H1 (cell line): Measurements from ENCODE around the gene IGF2R. TPM values are rescaled to one million over a fixed set of nuclear protein-coding genes. Genes with fewer than 3 reads are reported as not detected.

Experiments
- CTCF ChIA-PET: fragments of 300-600 bp; sonication (Branson Sonifier 250); formaldehyde crosslinking; loops from one replicate; lab custom pipeline; 2021; ENCODE audit not compliant: partially characterized antibody; lab: Charles Lee
- POLR2A ChIA-PET: fragments of 300-600 bp; sonication (Branson Sonifier 250); formaldehyde crosslinking; loops from one replicate; lab custom pipeline; 2021; ENCODE audit warnings: inconsistent platforms; ENCODE audit not compliant: partially characterized antibody; lab: Charles Lee
- DNase-seq, 2 experiments: peaks; one replicate each; pipeline versions ENCODE4 v3.0.0 to v3.0.0-alpha.2; 2010 to 2022; ENCODE audit warnings: low spot score in 2 of 2, low read depth in 1 of 2, mixed read lengths in 1 of 2
- FAIRE-seq: peaks from 2 replicates; lab custom pipeline; 2011; peaks lifted over from hg19 to GRCh38; lab: Jason Lieb, UNC
- H2AFZ ChIP-seq: 2 replicates; pipeline ENCODE4 v1.8.1; 2012; ENCODE audit warnings: low read length, inconsistent platforms
- H2AK5ac ChIP-seq: 2 replicates; pipeline ENCODE4 v1.6.1; 2013; ENCODE audit warnings: low read depth, low read length
- H2BK120ac ChIP-seq: replicated peaks from 2 replicates; pipeline ENCODE3; 2013; ENCODE audit warnings: low read depth, low read length, inconsistent platforms
- H2BK12ac ChIP-seq: 2 replicates; pipeline ENCODE4 v1.6.1; 2013; ENCODE audit warnings: low read depth, low read length
- H2BK15ac ChIP-seq: 2 replicates; pipeline ENCODE4 v1.6.1; 2013; ENCODE audit warnings: low read length
- H2BK20ac ChIP-seq: 2 replicates; pipeline ENCODE4 v1.6.1; 2013; ENCODE audit warnings: low read length
- H2BK5ac ChIP-seq: 2 replicates; pipeline ENCODE4 v1.6.1; 2013; ENCODE audit warnings: low read depth, low read length
- H3K14ac ChIP-seq: 2 replicates; pipeline ENCODE4 v1.6.1; 2013; ENCODE audit warnings: inconsistent platforms; ENCODE audit not compliant: insufficient read length
- H3K18ac ChIP-seq: 2 replicates; pipeline ENCODE4 v1.6.1; 2013; ENCODE audit warnings: low read length; ENCODE audit errors: extremely low read depth
- H3K23ac ChIP-seq: 2 replicates; pipeline ENCODE4 v1.6.1; 2013; ENCODE audit warnings: inconsistent platforms; ENCODE audit not compliant: insufficient read length
- H3K23me2 ChIP-seq: 2 replicates; pipeline ENCODE4 v1.6.1; 2013; ENCODE audit warnings: low read depth, low read length
- H3K27ac ChIP-seq: 2 replicates; pipeline ENCODE4 v1.6.1; 2011; ENCODE audit warnings: low read depth, low read length, inconsistent platforms
- H3K27me3 ChIP-seq, 4 experiments: replicated peaks in 1 of 4; 1 replicate in 1 of 4; 2 replicates in 3 of 4; pipeline versions ENCODE4 v1.6.1 to v1.8.1; 2011 to 2013; ENCODE audit warnings: low read length in 3 of 4, mild to moderate bottlenecking in 3 of 4, inconsistent platforms in 2 of 4, mixed read lengths in 2 of 4, moderate library complexity in 1 of 4; ENCODE audit not compliant: control insufficient read depth in 3 of 4, insufficient read depth in 3 of 4; ENCODE audit errors: extremely low read depth in 1 of 4
- H3K36me3 ChIP-seq, 4 experiments: 2 replicates each; pipeline versions ENCODE4 v1.6.1 to v1.8.1; 2011 to 2013; ENCODE audit warnings: mild to moderate bottlenecking in 4 of 4, low read length in 3 of 4, moderate library complexity in 2 of 4, control low read depth in 1 of 4, inconsistent platforms in 1 of 4; ENCODE audit not compliant: insufficient read depth in 4 of 4, control insufficient read depth in 2 of 4
- H3K4ac ChIP-seq: replicated peaks from 2 replicates; pipeline ENCODE3; 2013; ENCODE audit warnings: low read length, low read depth, mixed read lengths, inconsistent platforms; ENCODE audit not compliant: insufficient read length
- H3K4me1 ChIP-seq, 4 experiments: replicated peaks in 1 of 4; 1 replicate in 1 of 4; 2 replicates in 3 of 4; pipeline versions ENCODE4 v1.6.1 to v1.8.1; 2011 to 2013; ENCODE audit warnings: low read length in 3 of 4, inconsistent platforms in 2 of 4, mixed read lengths in 1 of 4; ENCODE audit not compliant: insufficient read depth in 4 of 4, control insufficient read depth in 3 of 4
- H3K4me2 ChIP-seq, 2 experiments: 2 replicates each; pipeline versions ENCODE4 v1.6.1 to v1.8.1; 2011 to 2013; ENCODE audit warnings: low read depth in 2 of 2, low read length in 2 of 2, control low read depth in 1 of 2, inconsistent platforms in 1 of 2, mild to moderate bottlenecking in 1 of 2; ENCODE audit not compliant: insufficient read depth in 1 of 2
- H3K4me3 ChIP-seq, 4 experiments: fragments of 200-600, 300-600 bp in 1 of 4; sonication (generic), shearing (Covaris generic), sonication (Bioruptor Twin) in 1 of 4; 2 replicates each; pipeline versions ENCODE4 v1.5.1 to v1.8.1; 2011 to 2016; ENCODE audit warnings: low read length in 4 of 4, low read depth in 3 of 4, control low read depth in 2 of 4, inconsistent platforms in 2 of 4, mild to moderate bottlenecking in 2 of 4, mixed read lengths in 1 of 4, moderate library complexity in 1 of 4; ENCODE audit not compliant: insufficient read depth in 2 of 4; ENCODE audit errors: extremely low read depth in 1 of 4
- H3K56ac ChIP-seq: replicated peaks from 2 replicates; pipeline ENCODE3; 2013; ENCODE audit warnings: low read depth, mild to moderate bottlenecking, mixed read lengths, low read length, inconsistent platforms; ENCODE audit not compliant: insufficient read length
- H3K79me1 ChIP-seq: 2 replicates; pipeline ENCODE4 v1.6.1; 2013; ENCODE audit warnings: low read depth, low read length, control low read depth
- H3K79me2 ChIP-seq, 2 experiments: 2 replicates each; pipeline versions ENCODE4 v1.6.1 to v1.8.1; 2012 to 2013; ENCODE audit warnings: low read length in 2 of 2, mild to moderate bottlenecking in 2 of 2, inconsistent platforms in 1 of 2; ENCODE audit not compliant: insufficient read depth in 2 of 2, control insufficient read depth in 1 of 2
- H3K9ac ChIP-seq, 4 experiments: replicated peaks in 1 of 4; 1 replicate in 1 of 4; 2 replicates in 3 of 4; pipeline versions ENCODE4 v1.6.1 to v1.8.1; 2011 to 2013; ENCODE audit warnings: low read depth in 3 of 4, low read length in 3 of 4, control low read depth in 2 of 4, mild to moderate bottlenecking in 2 of 4, moderate library complexity in 2 of 4, inconsistent platforms in 1 of 4; ENCODE audit errors: extremely low read depth in 1 of 4
- H3K9me3 ChIP-seq, 2 experiments: 2 replicates each; pipeline versions ENCODE4 v1.6.1 to v1.8.1; 2012 to 2013; ENCODE audit warnings: mild to moderate bottlenecking in 2 of 2, moderate library complexity in 2 of 2, control low read depth in 1 of 2, inconsistent platforms in 1 of 2, low read depth in 1 of 2, low read length in 1 of 2, mixed read lengths in 1 of 2; ENCODE audit not compliant: insufficient read depth in 2 of 2
- H4K20me1 ChIP-seq, 2 experiments: replicated peaks in 1 of 2; 2 replicates each; pipeline versions ENCODE3 to v1.8.1; 2011 to 2013; ENCODE audit warnings: inconsistent platforms in 2 of 2, low read length in 2 of 2, mild to moderate bottlenecking in 1 of 2; ENCODE audit not compliant: insufficient read depth in 2 of 2, control insufficient read depth in 1 of 2
- H4K5ac ChIP-seq: 2 replicates; pipeline ENCODE4 v1.6.1; 2013; ENCODE audit warnings: low read length, low read depth, mixed read lengths, inconsistent platforms; ENCODE audit not compliant: insufficient read length
- H4K8ac ChIP-seq: 2 replicates; pipeline ENCODE4 v1.8.0; 2013; ENCODE audit warnings: mild to moderate bottlenecking, moderate library complexity, low read length, inconsistent platforms; ENCODE audit not compliant: insufficient read depth; ENCODE audit errors: extremely low read depth
- H4K91ac ChIP-seq: replicated peaks from 2 replicates; pipeline ENCODE3; 2013; ENCODE audit warnings: low read length, mixed read lengths, inconsistent platforms; ENCODE audit not compliant: insufficient read length
- ATF3 ChIP-seq: IDR thresholded peaks from 2 replicates; pipeline ENCODE4 v1.6.1; 2011; ENCODE audit warnings: low read depth, mild to moderate bottlenecking, low read length; ENCODE audit not compliant: insufficient read depth
- MAX ChIP-seq: IDR thresholded peaks from 2 replicates; pipeline ENCODE4 v1.6.1; 2012; ENCODE audit warnings: inconsistent platforms
- SIN3A ChIP-seq, 2 experiments: IDR thresholded peaks in 1 of 2; conservative IDR thresholded peaks in 1 of 2; 2 replicates each; pipeline ENCODE4 v1.6.1; 2011 to 2012; ENCODE audit warnings: low read length in 2 of 2, improper control_type of control experiment in 1 of 2, low read depth in 1 of 2, mild to moderate bottlenecking in 1 of 2
- TAF7 ChIP-seq: optimal IDR thresholded peaks from 2 replicates; pipeline ENCODE3; 2011; ENCODE audit warnings: low read depth, mild to moderate bottlenecking, inconsistent platforms, low read length, moderate library complexity, borderline replicate concordance
- WGBS, 2 experiments: shearing (Covaris generic) in 1 of 2; methylation state at CpG; one replicate each; pipeline versions ENCODE4 v1.1.6 to v1.1.7; 2013 to 2015; ENCODE audit warnings: low lambda C conversion rate in 2 of 2, mixed read lengths in 2 of 2, inconsistent platforms in 1 of 2, low coverage in 1 of 2, missing lambda C conversion rate in 1 of 2; ENCODE audit not compliant: insufficient replicate concordance in 2 of 2, insufficient coverage in 1 of 2, insufficient read length in 1 of 2; ENCODE audit errors: extremely low coverage in 1 of 2, missing lambda C conversion rate in 1 of 2; 5-methylcytosine and 5-hydroxymethylcytosine counted together
- long read RNA-seq, 2 experiments: library from RNA in 1 of 2; library from capped mRNA in 1 of 2; stranded (forward); transcript quantifications; one replicate each; pipeline ENCODE4 v2.0.0, GENCODE V29; 2021; ENCODE audit warnings: inconsistent platforms in 1 of 2
- polyA minus RNA-seq, 3 experiments: library from RNA; depleted of rRNA, polyadenylated mRNA; stranded (reverse); fragments of >200 nt; gene quantifications; 1 replicate in 2 of 3; 2 replicates in 1 of 3; pipeline ENCODE4 v1.2.3, GENCODE V29; 2011
- polyA plus RNA-seq, 7 experiments: library from polyadenylated mRNA; depleted of rRNA in 3 of 7; stranded (reverse) in 5 of 7; unstranded in 2 of 7; fragments of >200 nt in 5 of 7; fragments of 200-250 nt in 2 of 7; gene quantifications; 1 replicate in 5 of 7; 2 replicates in 1 of 7; 4 replicates in 1 of 7; pipeline versions ENCODE4 v1.2.1 to v1.2.3, GENCODE V29; 2011 to 2013; ENCODE audit warnings: missing spikeins in 2 of 7, mixed read lengths in 2 of 7
- total RNA-seq: library from RNA; stranded (reverse); fragmentation: NEBNext Ultra II Directional; extraction: Animal tissue kit (Norgen Biotek cat#: 25700); gene quantifications from 2 replicates; pipeline ENCODE4 v1.2.1, GENCODE V29; 2021
- TF ChIP-seq, protein P1 (sequence below): IDR thresholded peaks from 2 replicates; pipeline ENCODE4 v1.6.1; 2012; ENCODE audit warnings: inconsistent platforms

IGF2R gene
- total RNA-seq = 74.1 and 80.7 TPM in 2 replicates
- 20.6 and 27.3 TPM in 2 replicates for polyA plus RNA-seq (2011; rRNA removed)
- polyA plus RNA-seq (2011; cell fraction: cytosol; rRNA removed) = 22.1 TPM
- polyA plus RNA-seq (2011; cell fraction: nucleus; rRNA removed) = 71.3 TPM
- 56.9 to 65.8 TPM (median 64.4 TPM) in 4 replicates for polyA plus RNA-seq (2012, experiment 1 of 2)
- polyA plus RNA-seq (2012, experiment 2 of 2) = 9.5 TPM
- polyA plus RNA-seq (2013, experiment 1 of 2) = 66.8 TPM
- 53.5 TPM for polyA plus RNA-seq (2013, experiment 2 of 2)
- polyA minus RNA-seq (2011; rRNA and poly(A)+ RNA removed) = 94.0 and 116 TPM in 2 replicates
- polyA minus RNA-seq (2011; cell fraction: cytosol; rRNA and poly(A)+ RNA removed) = 79.9 TPM
- polyA minus RNA-seq (2011; cell fraction: nucleus; rRNA and poly(A)+ RNA removed) = 135 TPM
- long read RNA-seq, experiment 1, partial matches to known transcripts = 5 of 35 reads
- long read RNA-seq, experiment 1, other reads (novel, unspliced or antisense) = 30 of 35 reads
- long read RNA-seq, experiment 2, partial matches to known transcripts = 3 of 3 reads
- long read RNA-seq, experiment 2, other reads (novel, unspliced or antisense) = 0 of 3 reads

DNA sequence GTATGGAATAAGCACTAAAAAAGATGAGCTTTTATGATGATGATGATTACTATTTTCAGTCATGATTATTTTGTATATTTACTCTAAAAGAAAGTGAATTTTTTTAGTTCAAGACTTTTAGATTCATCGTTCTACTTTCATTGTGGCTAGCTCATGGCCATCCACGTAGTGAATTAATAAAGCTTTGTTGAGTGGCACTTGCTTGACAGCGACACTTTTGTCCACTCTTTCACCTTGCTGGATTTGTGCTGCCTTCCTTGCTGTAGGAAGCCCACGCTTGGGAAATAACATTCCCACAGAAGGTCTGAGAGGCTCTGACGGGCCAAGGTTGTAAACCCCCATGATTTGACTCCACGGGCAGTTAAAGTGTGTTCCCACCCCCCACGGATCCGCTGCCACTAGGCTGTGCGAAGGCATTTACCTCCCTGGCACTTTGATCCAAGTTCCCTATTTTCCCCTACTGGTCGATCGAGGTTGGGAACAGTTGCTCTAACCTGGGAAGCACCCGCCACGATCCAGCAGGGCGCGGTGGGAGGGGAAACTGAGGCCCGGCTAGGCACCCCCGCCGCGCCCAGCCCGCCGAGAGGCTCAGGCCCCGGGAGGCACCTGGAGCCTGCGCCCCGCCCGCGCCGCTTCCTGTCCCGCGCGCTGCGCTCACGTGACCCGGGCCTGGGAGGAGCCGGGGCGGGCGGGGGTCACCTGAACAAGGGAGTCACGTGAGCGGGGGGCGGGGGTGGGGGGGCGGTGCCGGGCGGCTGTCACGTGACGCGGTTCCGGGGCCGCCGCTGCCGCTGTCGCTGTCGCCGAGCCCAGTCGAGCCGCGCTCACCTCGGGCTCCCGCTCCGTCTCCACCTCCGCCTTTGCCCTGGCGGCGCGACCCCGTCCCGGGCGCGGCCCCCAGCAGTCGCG is at the start of gene IGF2R:
Gene IGF2R, plus strand, starts transcription at position 788 of the 909 bp plus-strand sequence. CDS start 165 bp downstream, outside the sequence.
- Histone ChIP-seq H3K79me1 (peaks cover 9% of the 10 kb centered on the region), H3K4me2 (peak within 1 kb of the TSS; percentile 92 to 93), H4K91ac (peak within 1 kb of the TSS; percentile 3), H2BK120ac (no peak within 1 kb of the TSS), H2BK15ac (peak within 1 kb of the TSS; percentile 94; the same call in 1 of the 2 replicates), H4K8ac (peak within 1 kb of the TSS; percentile 93), H3K9me3 (no peaks in the 10 kb centered on the region), H3K27ac (peak within 1 kb of the TSS; percentile 43), H3K14ac (no peak within 1 kb of the TSS), H4K5ac (peak within 1 kb of the TSS; percentile 97), H3K9ac (peak within 1 kb of the TSS; percentile 74 to 99 (median 80)), H3K18ac (peak within 1 kb of the TSS; percentile 76), H3K23me2 (peaks cover 5% of the 10 kb centered on the region), H2BK12ac (0 out of 2 replicates have a peak within 1 kb of the TSS, but pooled peaks have one; percentile 39), H3K56ac (peak within 1 kb of the TSS; percentile 94), H3K79me2 (peaks cover 28 to 39% of the 10 kb centered on the region in 2 experiments), H3K4me3 (peak within 1 kb of the TSS; percentile 80 to 96 (median 81)), H3K36me3 (no peaks in the 10 kb centered on the region), H3K23ac (no peak within 1 kb of the TSS), H2AK5ac (no peak within 1 kb of the TSS), H4K20me1 (peaks cover 2 to 6% of the 10 kb centered on the region in 2 experiments), H2BK5ac (peak within 1 kb of the TSS; percentile 77; the same call in 1 of the 2 replicates), H3K4me1 (peaks cover 5 to 19% (median 12%) of the 10 kb centered on the region in 4 experiments; a peak in 5 of 7 replicates), H3K27me3 (peaks cover 0 to 3% (median 0%) of the 10 kb centered on the region in 4 experiments; a peak in 1 of 7 replicates), H2BK20ac (no peak within 1 kb of the TSS), H2AFZ (peak within 1 kb of the TSS; percentile 43; the same call in 1 of the 2 replicates), H3K4ac (peak within 1 kb of the TSS; percentile 65)
- CTCF ChIA-PET = interaction anchor here (0.8 to 4.1 kb wide), 7 partner anchors 8 to 105 kb away, joined by 3 to 10 read pairs (median 5); no protein-coding TSS in a partner anchor
- POLR2A ChIA-PET = interaction anchor here (0.7 to 2.2 kb wide), 5 partner anchors 10 to 178 kb away, joined by 3 to 13 read pairs (median 4); partner anchors contain the start of genes MRPL18 and TCP1
- DNase-seq (peak in 1 of 2 experiments; percentile 90), FAIRE-seq (no peak)
- 14% methylated on average over 10 of the region's 68 CpGs; no CpG with 5 or more reads in 1 of the 2 experiments for WGBS, 2 experiments
- TF ChIP-seq TAF7 (peak; percentile 16), ATF3 (peak; percentile 89), MAX (peak; percentile 44), SIN3A (conservative IDR thresholded peaks at IDR 0.05 in 1 of 2, IDR thresholded peaks at IDR 0.05 in 1 of 2; ENCODE audit: low read depth in 1 of 2, low read length in 2 of 2) (peak; percentile 53 to 75; a peak in 3 of 4 replicates)
- TF ChIP-seq, protein P1, sequence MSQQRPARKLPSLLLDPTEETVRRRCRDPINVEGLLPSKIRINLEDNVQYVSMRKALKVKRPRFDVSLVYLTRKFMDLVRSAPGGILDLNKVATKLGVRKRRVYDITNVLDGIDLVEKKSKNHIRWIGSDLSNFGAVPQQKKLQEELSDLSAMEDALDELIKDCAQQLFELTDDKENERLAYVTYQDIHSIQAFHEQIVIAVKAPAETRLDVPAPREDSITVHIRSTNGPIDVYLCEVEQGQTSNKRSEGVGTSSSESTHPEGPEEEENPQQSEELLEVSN = peak; percentile 66
